Endothelial cell of umbilical vein (primary cell): ENCODE data around the gene UBE2D2. TPM values are rescaled to one million over a fixed set of nuclear protein-coding genes. Genes with fewer than 3 reads are reported as not detected.

ENCODE experiments used
- BruUV-seq: library from RNA; stranded (reverse); fragments of 400-500 nt; replicated peaks from 2 replicates; lab custom pipeline; 2021; lab: Mats Ljungman, UMichigan
- CTCF ChIA-PET: fragments of 300-600, 350-600 bp; sonication (Branson Sonifier 250); formaldehyde crosslinking; loops from one replicate; lab custom pipeline; 2021; ENCODE audit warnings: antibody characterized with exemption, inconsistent platforms; lab: Charles Lee
- POLR2A ChIA-PET: fragments of 300-600, 350-600 bp; sonication (Branson Sonifier 250); formaldehyde crosslinking; loops from one replicate; lab custom pipeline; 2021; ENCODE audit warnings: antibody characterized with exemption, inconsistent platforms; lab: Charles Lee
- DNase-seq: peaks from one replicate; pipeline ENCODE4 v3.0.0-alpha.2; 2011; ENCODE audit warnings: low read depth, low spot score
- FAIRE-seq: peaks from 2 replicates; lab custom pipeline; 2011; peaks lifted over from hg19 to GRCh38; lab: Jason Lieb, UNC
- H2AFZ ChIP-seq: 2 replicates; pipeline ENCODE4 v1.6.0; 2012; ENCODE audit warnings: low read depth, low read length, control low read depth, inconsistent platforms
- H3K27ac ChIP-seq: 2 replicates; pipeline ENCODE4 v1.5.1; 2011; ENCODE audit warnings: low read depth, mild to moderate bottlenecking, control low read depth, low read length, moderate library complexity; ENCODE audit not compliant: insufficient read depth
- H3K27me3 ChIP-seq, 2 experiments: 2 replicates each; pipeline versions ENCODE4 v1.6.0 to v1.6.1; 2011; ENCODE audit warnings: low read length in 2 of 2, mixed read lengths in 1 of 2; ENCODE audit not compliant: control insufficient read depth in 2 of 2, insufficient read depth in 2 of 2
- H3K36me3 ChIP-seq, 2 experiments: 2 replicates in 1 of 2; 3 replicates in 1 of 2; pipeline ENCODE4 v1.5.1; 2011; ENCODE audit warnings: low read length in 2 of 2, mild to moderate bottlenecking in 1 of 2, moderate library complexity in 1 of 2; ENCODE audit not compliant: control insufficient read depth in 2 of 2, insufficient read depth in 2 of 2; ENCODE audit errors: extremely low read depth in 1 of 2
- H3K4me1 ChIP-seq: 3 replicates; pipeline ENCODE4 v1.5.1; 2011; ENCODE audit warnings: mild to moderate bottlenecking, low read length; ENCODE audit not compliant: control insufficient read depth, insufficient read depth; ENCODE audit errors: extremely low read depth
- H3K4me2 ChIP-seq: 2 replicates; pipeline ENCODE4 v1.6.1; 2011; ENCODE audit warnings: low read length, control low read depth, mixed read lengths; ENCODE audit not compliant: insufficient read depth
- H3K4me3 ChIP-seq, 3 experiments: fragments of 200-600 bp in 1 of 3; sonication (generic), shearing (Covaris generic) in 1 of 3; replicated peaks in 1 of 3; 2 replicates each; pipeline ENCODE4 v1.5.1; 2011 to 2016; ENCODE audit warnings: control low read depth in 3 of 3, low read length in 3 of 3, mild to moderate bottlenecking in 2 of 3, inconsistent platforms in 1 of 3, low read depth in 1 of 3, moderate library complexity in 1 of 3; ENCODE audit not compliant: insufficient read depth in 1 of 3
- H3K79me2 ChIP-seq: 2 replicates; pipeline ENCODE4 v1.6.0; 2012; ENCODE audit warnings: low read length, inconsistent platforms; ENCODE audit not compliant: control insufficient read depth, insufficient read depth
- H3K9ac ChIP-seq: replicated peaks from 2 replicates; pipeline ENCODE3; 2011; ENCODE audit warnings: low read length, control low read depth; ENCODE audit not compliant: insufficient read depth; ENCODE audit errors: extremely low read depth
- H3K9me1 ChIP-seq: replicated peaks from 3 replicates; pipeline ENCODE4 v1.6.0; 2011; ENCODE audit warnings: mild to moderate bottlenecking, low read length; ENCODE audit not compliant: control insufficient read depth, insufficient read depth; ENCODE audit errors: extremely low read depth
- H3K9me3 ChIP-seq: replicated peaks from 2 replicates; pipeline ENCODE4 v1.5.1; 2012; ENCODE audit warnings: low read length, inconsistent platforms; ENCODE audit not compliant: control insufficient read depth, insufficient read depth
- H4K20me1 ChIP-seq: replicated peaks from 2 replicates; pipeline ENCODE3; 2011; ENCODE audit warnings: mild to moderate bottlenecking, low read length; ENCODE audit not compliant: control insufficient read depth, insufficient read depth; ENCODE audit errors: extremely low read depth
- CTCF ChIP-seq, 2 donors: IDR thresholded peaks; 1 replicate in 1 of 2; 2 replicates in 1 of 2; pipeline ENCODE4 v1.5.1; 2011; ENCODE audit warnings: low read length in 2 of 2, mild to moderate bottlenecking in 2 of 2, moderate library complexity in 2 of 2, control low read depth in 1 of 2, inconsistent platforms in 1 of 2, low read depth in 1 of 2; ENCODE audit not compliant: insufficient read depth in 1 of 2; ENCODE audit errors: extremely low read depth in 1 of 2
- EZH2 ChIP-seq: IDR thresholded peaks from 2 replicates; pipeline ENCODE4 v1.6.1; 2012; ENCODE audit warnings: borderline replicate concordance, low read depth, mild to moderate bottlenecking, moderate library complexity, low read length, inconsistent platforms; ENCODE audit not compliant: severe bottlenecking
- FOS ChIP-seq: IDR thresholded peaks from 2 replicates; pipeline ENCODE4 v1.6.1; 2011; ENCODE audit warnings: mild to moderate bottlenecking, low read length, moderate library complexity, borderline replicate concordance; ENCODE audit not compliant: insufficient read depth
- GATA2 ChIP-seq: IDR thresholded peaks from 2 replicates; pipeline ENCODE4 v1.7.0; 2011; ENCODE audit warnings: low read depth, mild to moderate bottlenecking, moderate library complexity, mixed read lengths, low read length; ENCODE audit not compliant: insufficient read length, insufficient read depth
- JUN ChIP-seq: IDR thresholded peaks from 2 replicates; pipeline ENCODE4 v1.6.1; 2011; ENCODE audit warnings: borderline replicate concordance, low read depth; ENCODE audit not compliant: insufficient read length, insufficient read depth
- MAX ChIP-seq: IDR thresholded peaks from 2 replicates; pipeline ENCODE4 v1.6.1; 2011; ENCODE audit not compliant: insufficient read depth, insufficient read length
- MYC ChIP-seq: IDR thresholded peaks from one replicate; pipeline ENCODE4 v1.6.1; 2011; ENCODE audit warnings: mild to moderate bottlenecking, low read depth, low read length
- POLR2A ChIP-seq: IDR thresholded peaks from 2 replicates; pipeline ENCODE4 v1.6.1; 2012; ENCODE audit warnings: low read depth, mild to moderate bottlenecking, control low read depth, low read length
- POLR2AphosphoS5 ChIP-seq: IDR thresholded peaks from 2 replicates; pipeline ENCODE4 v1.6.1; 2012; ENCODE audit warnings: low read depth, mild to moderate bottlenecking, control low read depth, low read length, moderate library complexity; ENCODE audit not compliant: insufficient read depth
- dilution Hi-C: fragments of 300-500 bp; cut with MboI; formaldehyde crosslinking; loops from one replicate; pipeline ENCODE4 v1.15.0; 2019; ENCODE audit warnings: low sequenced_read_pairs; ENCODE audit not compliant: extremely low pct_ligation_motif_present
- intact Hi-C: fragments of 100-400 bp; cut with micrococcal nuclease; formaldehyde crosslinking; loops from one replicate; pipeline ENCODE4 v1.10.0; 2022
- polyA plus RNA-seq, 4 experiments: library from polyadenylated mRNA; depleted of rRNA in 3 of 4; stranded (reverse) in 3 of 4; unstranded in 1 of 4; fragments of >200 nt; gene quantifications; 2 replicates each; pipeline versions ENCODE4 v1.2.1 to v1.2.3, GENCODE V29; 2011 to 2012; ENCODE audit warnings: missing spikeins in 1 of 4
- total RNA-seq: library from RNA; stranded (reverse); gene quantifications from 2 replicates; pipeline ENCODE4 v1.2.3, GENCODE V29; 2021

Gene UBE2D2
- total and polyA plus RNA-seq, 2 donors (not counting 3 experiments of a cell fraction or from before 2014, with no cell fraction given): 45.0 to 156 TPM

- Histone ChIP-seq H3K79me2 (no peaks in the 10 kb centered on the region), H3K4me1 (peaks cover 40% of the 10 kb centered on the region), H3K9me3 (no peaks in the 10 kb centered on the region), H3K4me2 (no peak overlapping the region), H3K27me3 (peaks cover 0 to 2% of the 10 kb centered on the region in 2 experiments), H2AFZ (no peak overlapping the region), H3K36me3 (no peaks in the 10 kb centered on the region), H4K20me1 (no peaks in the 10 kb centered on the region), H3K9ac (no peak overlapping the region), H3K4me3 (no peak overlapping the region), H3K9me1 (no peaks in the 10 kb centered on the region), H3K27ac (no peak overlapping the region)
- TF ChIP-seq EZH2: no peak
- no peak for TF ChIP-seq POLR2AphosphoS5
- no peak for TF ChIP-seq JUN
- no peak for TF ChIP-seq CTCF (IDR thresholded peaks at IDR 0.05; ENCODE audit: extremely low read depth in 1 of 2, insufficient read depth in 1 of 2, low read depth in 1 of 2, low read length in 2 of 2)
- TF ChIP-seq FOS: no peak
- TF ChIP-seq POLR2A: no peak
- no peak for TF ChIP-seq GATA2
- TF ChIP-seq MAX: no peak
- no peak for TF ChIP-seq MYC
- intact Hi-C loops: no loop called here
- ChIA-PET CTCF (interaction anchor here (0.8 to 1.1 kb wide), 3 partner anchors 11 to 55 kb away, joined by 3 to 5 read pairs (median 4); no protein-coding TSS in a partner anchor), POLR2A (no interaction called here)
- no peak for DNase-seq
- no TSS peak for BruUV-seq
- peak; percentile 8 for FAIRE-seq
- dilution Hi-C loops: no loop called here
These were observed 94.7 kb downstream of the UBE2D2 start for GRCh38 chr5:139655727-139656271.
